ENCODE results near the gene MYRFL. TPM values are rescaled to one million over a fixed set of nuclear protein-coding genes. Genes with fewer than 3 reads are reported as not detected.
"Not testable (repeated sequence)": the region's sequence is repeated elsewhere in the genome, so short reads cannot be mapped to it uniquely, and the experiment has no call there.

MYRFL gene
- total RNA-seq, 2 donors from 2014 or later: not detected

GRCh38 chr12:69835081-69835480, 10.1 kb downstream of the MYRFL start:
- Mint-ChIP-seq H3K36me3 (no peaks in the 10 kb centered on the region), H3K9me3 (no peaks in the 10 kb centered on the region), H3K27ac (no peak overlapping the region)
- no peak for DNase-seq (ENCODE audit: low spot score in 2 of 2)
- ATAC-seq: no peak

- ATAC-seq (no peak), DNase-seq (ENCODE audit: low spot score in 2 of 2) (no peak)
- Mint-ChIP-seq H3K9me3 (no peaks in the 10 kb centered on the region), H3K36me3 (no peaks in the 10 kb centered on the region), H3K27ac (no peak overlapping the region)
Measured at GRCh38 chr12:69836015-69836414, 11.0 kb downstream of the MYRFL start.

GRCh38 chr12:69837191-69837590, 12.2 kb downstream of the MYRFL start:
- H3K36me3 Mint-ChIP-seq: no peaks in the 10 kb centered on the region
- H3K27ac Mint-ChIP-seq: no peak overlapping the region
- no peaks in the 10 kb centered on the region for H3K9me3 Mint-ChIP-seq
- DNase-seq (ENCODE audit: low spot score in 2 of 2): no peak
- no peak for ATAC-seq

- Mint-ChIP-seq H3K36me3 (no peaks in the 10 kb centered on the region), H3K27ac (no peak overlapping the region), H3K9me3 (no peaks in the 10 kb centered on the region)
- ATAC-seq: no peak
- DNase-seq (ENCODE audit: low spot score in 2 of 2): no peak
Measured at GRCh38 chr12:69837657-69838415, 12.8 kb downstream of the MYRFL start.

- DNase-seq (ENCODE audit: low spot score in 2 of 2) (no peak), ATAC-seq (no peak)
- H3K27ac Mint-ChIP-seq: no peak overlapping the region
- no peaks in the 10 kb centered on the region for H3K9me3 Mint-ChIP-seq
- H3K36me3 Mint-ChIP-seq: no peaks in the 10 kb centered on the region
Measured at GRCh38 chr12:69840727-69841126, 15.7 kb downstream of the MYRFL start.

- no peaks in the 10 kb centered on the region for H3K9me3 Mint-ChIP-seq
- ATAC-seq (no peak), DNase-seq (ENCODE audit: low spot score in 2 of 2) (no peak)
- no peaks in the 10 kb centered on the region for H3K36me3 Mint-ChIP-seq
- H3K27ac Mint-ChIP-seq: no peak overlapping the region
Measured at GRCh38 chr12:69843608-69844007, 18.6 kb downstream of the MYRFL start.

- Mint-ChIP-seq H3K9me3 (no peaks in the 10 kb centered on the region), H3K27ac (no peak overlapping the region), H3K36me3 (no peaks in the 10 kb centered on the region)
- ATAC-seq (no peak), DNase-seq (ENCODE audit: low spot score in 2 of 2) (no peak)
Measured at GRCh38 chr12:69844416-69844815, 19.4 kb downstream of the MYRFL start.

GRCh38 chr12:69844836-69845235, 19.8 kb downstream of the MYRFL start:
- H3K27ac Mint-ChIP-seq: no peak overlapping the region
- H3K36me3 Mint-ChIP-seq: no peaks in the 10 kb centered on the region
- DNase-seq (ENCODE audit: low spot score in 2 of 2) (no peak), ATAC-seq (no peak)
- H3K9me3 Mint-ChIP-seq: no peaks in the 10 kb centered on the region

- Mint-ChIP-seq H3K36me3 (no peaks in the 10 kb centered on the region), H3K27ac (no peak overlapping the region), H3K9me3 (no peaks in the 10 kb centered on the region)
- ATAC-seq (no peak), DNase-seq (ENCODE audit: low spot score in 2 of 2) (no peak)
Measured at GRCh38 chr12:69846976-69847375, 21.9 kb downstream of the MYRFL start.

GRCh38 chr12:69851976-69852375, 26.9 kb downstream of the MYRFL start:
- H3K36me3 Mint-ChIP-seq: no peaks in the 10 kb centered on the region
- ATAC-seq: no peak
- H3K9me3 Mint-ChIP-seq: no peaks in the 10 kb centered on the region
- no peak for DNase-seq (ENCODE audit: low spot score in 2 of 2)
- H3K27ac Mint-ChIP-seq: no peak overlapping the region

- H3K27ac Mint-ChIP-seq; H3K9me3 Mint-ChIP-seq; ATAC-seq; H3K36me3 Mint-ChIP-seq; DNase-seq (ENCODE audit: low spot score in 2 of 2): not testable (repeated sequence)
Measured at GRCh38 chr12:69853176-69853961, 28.3 kb downstream of the MYRFL start.

- Mint-ChIP-seq H3K9me3 (no peaks in the 10 kb centered on the region), H3K36me3 (no peaks in the 10 kb centered on the region), H3K27ac (no peak overlapping the region)
- DNase-seq (ENCODE audit: low spot score in 2 of 2): no peak
- ATAC-seq: no peak
Measured at GRCh38 chr12:69866698-69867097, 41.7 kb downstream of the MYRFL start.

GRCh38 chr12:69868695-69869094, 43.7 kb downstream of the MYRFL start:
- Mint-ChIP-seq H3K27ac (no peak overlapping the region), H3K36me3 (no peaks in the 10 kb centered on the region), H3K9me3 (no peaks in the 10 kb centered on the region)
- DNase-seq (ENCODE audit: low spot score in 2 of 2) (no peak), ATAC-seq (no peak)

GRCh38 chr12:69872804-69873203, 47.8 kb downstream of the MYRFL start:
- ATAC-seq (no peak), DNase-seq (ENCODE audit: low spot score in 2 of 2) (no peak)
- Mint-ChIP-seq H3K27ac (no peak overlapping the region), H3K9me3 (no peaks in the 10 kb centered on the region), H3K36me3 (no peaks in the 10 kb centered on the region)

- Mint-ChIP-seq H3K9me3 (no peaks in the 10 kb centered on the region), H3K27ac (no peak overlapping the region), H3K36me3 (no peaks in the 10 kb centered on the region)
- DNase-seq (ENCODE audit: low spot score in 2 of 2) (no peak), ATAC-seq (no peak)
Measured at GRCh38 chr12:69873429-69873828, 48.4 kb downstream of the MYRFL start.

GRCh38 chr12:69874606-69875005, 49.6 kb downstream of the MYRFL start:
- H3K9me3 Mint-ChIP-seq: no peaks in the 10 kb centered on the region
- no peak for ATAC-seq
- H3K36me3 Mint-ChIP-seq: no peaks in the 10 kb centered on the region
- DNase-seq (ENCODE audit: low spot score in 2 of 2): no peak
- no peak overlapping the region for H3K27ac Mint-ChIP-seq

GRCh38 chr12:69875416-69875935, 50.4 kb downstream of the MYRFL start:
- ATAC-seq: no peak
- H3K27ac Mint-ChIP-seq: no peak overlapping the region
- H3K9me3 Mint-ChIP-seq: no peaks in the 10 kb centered on the region

More at GRCh38 chr12:69875416-69875935, 50.4 kb downstream of the MYRFL start:
- no peak for DNase-seq (ENCODE audit: low spot score in 2 of 2)
- H3K36me3 Mint-ChIP-seq: no peaks in the 10 kb centered on the region

Measured in activated naive CD4-positive, alpha-beta T cell treated with anti-CD3 and anti-CD28 coated beads, Interleukin-2, amount 50 U/mL, for 72 hours (primary cell).